ENCODE measurements around the gene GPR35.

GPR35 gene

GRCh38 chr2:240604939-240605716 is 20.2 kb upstream of the GPR35 start:
- TF ChIP-seq CTCF (IDR thresholded peaks at IDR 0.05; ENCODE audit: low read depth, low read length) = no peak
- Histone ChIP-seq H3K27ac (no peak overlapping the region), H3K27me3 (ENCODE audit: insufficient read depth, low read depth, severe bottlenecking) (no peaks in the 10 kb centered on the region), H3K36me3 (no peaks in the 10 kb centered on the region), H3K4me3 (ENCODE audit: low read depth, low read length) (no peak overlapping the region), H3K9me3 (ENCODE audit: severe bottlenecking) (no peaks in the 10 kb centered on the region)
- peak; percentile 4 for DNase-seq

- Histone ChIP-seq H3K36me3 (no peaks in the 10 kb centered on the region), H3K4me3 (ENCODE audit: low read depth, low read length) (no peak overlapping the region), H3K27ac (no peak overlapping the region), H3K9me3 (ENCODE audit: severe bottlenecking) (no peaks in the 10 kb centered on the region), H3K27me3 (ENCODE audit: insufficient read depth, low read depth, severe bottlenecking) (no peaks in the 10 kb centered on the region)
- peak; percentile 3 for DNase-seq
- TF ChIP-seq CTCF (IDR thresholded peaks at IDR 0.05; ENCODE audit: low read depth, low read length) = no peak
Measured at GRCh38 chr2:240605867-240606743, 19.2 kb upstream of the GPR35 start.

- Histone ChIP-seq H3K9me3 (ENCODE audit: severe bottlenecking) (no peaks in the 10 kb centered on the region), H3K27ac (no peak overlapping the region), H3K4me3 (ENCODE audit: low read depth, low read length) (no peak overlapping the region), H3K36me3 (no peaks in the 10 kb centered on the region), H3K27me3 (ENCODE audit: insufficient read depth, low read depth, severe bottlenecking) (no peaks in the 10 kb centered on the region)
- peak; percentile 1 for DNase-seq
- no peak for TF ChIP-seq CTCF (IDR thresholded peaks at IDR 0.05; ENCODE audit: low read depth, low read length)
Measured at GRCh38 chr2:240611601-240612210, 13.6 kb upstream of the GPR35 start.

GRCh38 chr2:240613781-240614180 is 11.5 kb upstream of the GPR35 start:
- no peak for DNase-seq
- TF ChIP-seq CTCF (IDR thresholded peaks at IDR 0.05; ENCODE audit: low read depth, low read length) = no peak
- no peaks in the 10 kb centered on the region for H3K36me3 ChIP-seq
- H3K9me3 ChIP-seq (ENCODE audit: severe bottlenecking) = peaks cover 9% of the 10 kb centered on the region
- H3K27ac ChIP-seq = no peak overlapping the region
- no peak overlapping the region for H3K4me3 ChIP-seq (ENCODE audit: low read depth, low read length)
- H3K27me3 ChIP-seq (ENCODE audit: insufficient read depth, low read depth, severe bottlenecking) = no peaks in the 10 kb centered on the region

GRCh38 chr2:240614391-240614790 is 10.9 kb upstream of the GPR35 start:
- TF ChIP-seq CTCF (IDR thresholded peaks at IDR 0.05; ENCODE audit: low read depth, low read length) = no peak
- DNase-seq = no peak
- peaks cover 9% of the 10 kb centered on the region for H3K9me3 ChIP-seq (ENCODE audit: severe bottlenecking)
- no peaks in the 10 kb centered on the region for H3K36me3 ChIP-seq
- no peak overlapping the region for H3K27ac ChIP-seq
- no peaks in the 10 kb centered on the region for H3K27me3 ChIP-seq (ENCODE audit: insufficient read depth, low read depth, severe bottlenecking)
- no peak overlapping the region for H3K4me3 ChIP-seq (ENCODE audit: low read depth, low read length)

Measured in WERI-Rb-1 (cell line).